HEK293 (cell line): ENCODE data around the gene PTGES3L.
A peak's percentile ranks its signal among the peaks of the same experiment; 100 is the strongest.

Experiments used
- BCL11A ChIP-seq: fragments of 450-650 bp; formaldehyde crosslinking; IDR thresholded peaks from 2 replicates; pipeline ENCODE4 v1.5.1; 2016; ENCODE audit warnings: low read depth, missing biosample characterization, missing genetic modification characterization
- OSR2 ChIP-seq: fragments of 450-650 bp; formaldehyde crosslinking; IDR thresholded peaks from 2 replicates; pipeline ENCODE4 v1.5.1; 2016; ENCODE audit warnings: missing biosample characterization, missing genetic modification characterization
- TRIM28 ChIP-seq: IDR thresholded peaks from 2 replicates; pipeline ENCODE4 v1.6.1; 2011; ENCODE audit warnings: low read length, control low read depth, borderline replicate concordance
- YY1 ChIP-seq: fragments of 450-650 bp; formaldehyde crosslinking; IDR thresholded peaks from 2 replicates; pipeline ENCODE4 v1.5.1; 2018; ENCODE audit warnings: missing biosample characterization, missing genetic modification characterization
- ZNF10 ChIP-seq: fragments of 450-650 bp; formaldehyde crosslinking; IDR thresholded peaks from 2 replicates; pipeline ENCODE4 v1.5.1; 2017; ENCODE audit warnings: missing biosample characterization, missing genetic modification characterization
- ZNF596 ChIP-seq: fragments of 450-650 bp; IDR thresholded peaks from 2 replicates; pipeline ENCODE4 v1.5.0; 2018; ENCODE audit warnings: missing biosample characterization, mild to moderate bottlenecking, missing genetic modification characterization, moderate library complexity
- ZNF658 ChIP-seq: fragments of 450-650 bp; formaldehyde crosslinking; IDR thresholded peaks from 2 replicates; pipeline ENCODE4; 2016; ENCODE audit warnings: missing biosample characterization, missing genetic modification characterization
- ZNF660 ChIP-seq: fragments of 450-650 bp; IDR thresholded peaks from 2 replicates; pipeline ENCODE4 v1.5.1; 2018; ENCODE audit warnings: missing biosample characterization, mild to moderate bottlenecking, missing genetic modification characterization
- ZNF707 ChIP-seq: fragments of 450-650 bp; formaldehyde crosslinking; IDR thresholded peaks from 2 replicates; pipeline ENCODE4 v1.5.1; 2016; ENCODE audit warnings: missing biosample characterization, missing genetic modification characterization
- ZNF776 ChIP-seq: fragments of 450-650 bp; formaldehyde crosslinking; IDR thresholded peaks from 2 replicates; pipeline ENCODE4 v1.5.0; 2017; ENCODE audit warnings: missing biosample characterization, missing genetic modification characterization, borderline replicate concordance
- TF ChIP-seq, protein P1 (sequence below): fragments of 450-650 bp; formaldehyde crosslinking; IDR thresholded peaks from 2 replicates; pipeline ENCODE4 v1.5.1; 2016; ENCODE audit warnings: missing biosample characterization, missing genetic modification characterization
- TF ChIP-seq, protein P2 (sequence below): fragments of 450-650 bp; IDR thresholded peaks from 2 replicates; pipeline ENCODE4 v1.5.1; 2018; ENCODE audit warnings: missing biosample characterization, mild to moderate bottlenecking, missing genetic modification characterization
- TF ChIP-seq, protein P3 (sequence below): fragments of 450-650 bp; formaldehyde crosslinking; IDR thresholded peaks from 2 replicates; pipeline ENCODE4 v1.5.1; 2016; ENCODE audit warnings: missing biosample characterization, missing genetic modification characterization, low read depth
- TF ChIP-seq, protein P4 (sequence below): IDR thresholded peaks from 2 replicates; pipeline ENCODE4 v1.6.1; 2011; ENCODE audit warnings: mild to moderate bottlenecking, low read depth, low read length, borderline replicate concordance

DNA sequence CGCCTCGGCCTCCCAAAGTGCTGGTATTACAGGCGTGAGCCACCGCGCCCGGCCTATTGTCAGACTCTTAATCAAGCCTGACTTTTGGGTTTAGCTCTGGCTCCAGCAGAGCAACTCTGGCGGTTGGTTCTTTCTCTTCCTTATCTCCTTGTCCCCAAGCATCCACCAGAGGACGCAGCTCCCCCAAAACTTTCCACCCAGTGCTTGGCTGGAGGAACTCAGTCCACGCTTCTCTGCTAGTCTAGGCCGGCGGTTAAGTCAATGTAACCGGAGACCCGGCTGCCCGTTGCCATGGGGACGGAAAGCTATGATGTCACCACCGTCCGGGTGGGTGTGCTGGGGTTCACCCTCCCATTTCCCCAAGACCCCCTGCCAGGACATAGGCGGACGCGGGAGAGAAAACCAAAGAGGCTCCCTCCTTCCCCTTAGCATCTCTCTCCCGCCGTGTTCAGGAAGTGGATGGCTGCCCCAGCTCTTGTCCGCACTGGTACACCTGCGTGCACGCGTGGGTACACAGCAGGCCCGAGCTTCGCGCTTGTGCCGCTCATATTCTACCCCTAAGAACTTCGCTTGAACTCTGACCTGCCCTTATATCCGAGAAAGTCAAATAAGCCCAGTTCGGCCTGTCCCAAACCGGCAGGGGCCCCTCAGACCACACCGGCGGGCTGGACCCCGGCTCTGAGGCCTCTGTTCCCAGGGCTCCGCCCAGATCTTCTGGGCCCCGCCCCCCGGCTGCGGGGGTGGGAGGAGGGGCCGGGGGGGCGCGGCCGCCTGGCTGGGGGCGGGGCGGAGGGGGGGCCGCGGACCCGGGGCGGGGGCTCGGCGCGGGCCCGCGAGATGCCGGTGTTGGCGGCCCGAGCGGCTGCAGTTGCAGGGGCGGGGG lies 44.8 kb upstream of the PTGES3L start, which contains the start of gene RND2:
- TF ChIP-seq YY1 (tag by site-specific recombination) = 0 out of 2 replicates have a peak, but pooled peaks have one; percentile 13
- TF ChIP-seq, protein P1, sequence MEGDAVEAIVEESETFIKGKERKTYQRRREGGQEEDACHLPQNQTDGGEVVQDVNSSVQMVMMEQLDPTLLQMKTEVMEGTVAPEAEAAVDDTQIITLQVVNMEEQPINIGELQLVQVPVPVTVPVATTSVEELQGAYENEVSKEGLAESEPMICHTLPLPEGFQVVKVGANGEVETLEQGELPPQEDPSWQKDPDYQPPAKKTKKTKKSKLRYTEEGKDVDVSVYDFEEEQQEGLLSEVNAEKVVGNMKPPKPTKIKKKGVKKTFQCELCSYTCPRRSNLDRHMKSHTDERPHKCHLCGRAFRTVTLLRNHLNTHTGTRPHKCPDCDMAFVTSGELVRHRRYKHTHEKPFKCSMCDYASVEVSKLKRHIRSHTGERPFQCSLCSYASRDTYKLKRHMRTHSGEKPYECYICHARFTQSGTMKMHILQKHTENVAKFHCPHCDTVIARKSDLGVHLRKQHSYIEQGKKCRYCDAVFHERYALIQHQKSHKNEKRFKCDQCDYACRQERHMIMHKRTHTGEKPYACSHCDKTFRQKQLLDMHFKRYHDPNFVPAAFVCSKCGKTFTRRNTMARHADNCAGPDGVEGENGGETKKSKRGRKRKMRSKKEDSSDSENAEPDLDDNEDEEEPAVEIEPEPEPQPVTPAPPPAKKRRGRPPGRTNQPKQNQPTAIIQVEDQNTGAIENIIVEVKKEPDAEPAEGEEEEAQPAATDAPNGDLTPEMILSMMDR = peak; percentile 97
- TF ChIP-seq ZNF596 = no peak
- TF ChIP-seq BCL11A = peak; percentile 70; the same call in 1 of the 2 replicates
- no peak for TF ChIP-seq ZNF776 (tag by site-specific recombination)
- TF ChIP-seq ZNF10 (tag by site-specific recombination) = no peak
- no peak for TF ChIP-seq TRIM28
- TF ChIP-seq ZNF658 (tag by site-specific recombination) = no peak
- TF ChIP-seq ZNF660 = no peak
- TF ChIP-seq ZNF707 = no peak
- TF ChIP-seq, protein P2, sequence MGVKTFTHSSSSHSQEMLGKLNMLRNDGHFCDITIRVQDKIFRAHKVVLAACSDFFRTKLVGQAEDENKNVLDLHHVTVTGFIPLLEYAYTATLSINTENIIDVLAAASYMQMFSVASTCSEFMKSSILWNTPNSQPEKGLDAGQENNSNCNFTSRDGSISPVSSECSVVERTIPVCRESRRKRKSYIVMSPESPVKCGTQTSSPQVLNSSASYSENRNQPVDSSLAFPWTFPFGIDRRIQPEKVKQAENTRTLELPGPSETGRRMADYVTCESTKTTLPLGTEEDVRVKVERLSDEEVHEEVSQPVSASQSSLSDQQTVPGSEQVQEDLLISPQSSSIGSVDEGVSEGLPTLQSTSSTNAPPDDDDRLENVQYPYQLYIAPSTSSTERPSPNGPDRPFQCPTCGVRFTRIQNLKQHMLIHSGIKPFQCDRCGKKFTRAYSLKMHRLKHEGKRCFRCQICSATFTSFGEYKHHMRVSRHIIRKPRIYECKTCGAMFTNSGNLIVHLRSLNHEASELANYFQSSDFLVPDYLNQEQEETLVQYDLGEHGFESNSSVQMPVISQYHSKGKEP = no peak
- TF ChIP-seq, protein P3, sequence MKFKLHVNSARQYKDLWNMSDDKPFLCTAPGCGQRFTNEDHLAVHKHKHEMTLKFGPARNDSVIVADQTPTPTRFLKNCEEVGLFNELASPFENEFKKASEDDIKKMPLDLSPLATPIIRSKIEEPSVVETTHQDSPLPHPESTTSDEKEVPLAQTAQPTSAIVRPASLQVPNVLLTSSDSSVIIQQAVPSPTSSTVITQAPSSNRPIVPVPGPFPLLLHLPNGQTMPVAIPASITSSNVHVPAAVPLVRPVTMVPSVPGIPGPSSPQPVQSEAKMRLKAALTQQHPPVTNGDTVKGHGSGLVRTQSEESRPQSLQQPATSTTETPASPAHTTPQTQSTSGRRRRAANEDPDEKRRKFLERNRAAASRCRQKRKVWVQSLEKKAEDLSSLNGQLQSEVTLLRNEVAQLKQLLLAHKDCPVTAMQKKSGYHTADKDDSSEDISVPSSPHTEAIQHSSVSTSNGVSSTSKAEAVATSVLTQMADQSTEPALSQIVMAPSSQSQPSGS (tag by site-specific recombination) = peak; percentile 98
- TF ChIP-seq, protein P4, sequence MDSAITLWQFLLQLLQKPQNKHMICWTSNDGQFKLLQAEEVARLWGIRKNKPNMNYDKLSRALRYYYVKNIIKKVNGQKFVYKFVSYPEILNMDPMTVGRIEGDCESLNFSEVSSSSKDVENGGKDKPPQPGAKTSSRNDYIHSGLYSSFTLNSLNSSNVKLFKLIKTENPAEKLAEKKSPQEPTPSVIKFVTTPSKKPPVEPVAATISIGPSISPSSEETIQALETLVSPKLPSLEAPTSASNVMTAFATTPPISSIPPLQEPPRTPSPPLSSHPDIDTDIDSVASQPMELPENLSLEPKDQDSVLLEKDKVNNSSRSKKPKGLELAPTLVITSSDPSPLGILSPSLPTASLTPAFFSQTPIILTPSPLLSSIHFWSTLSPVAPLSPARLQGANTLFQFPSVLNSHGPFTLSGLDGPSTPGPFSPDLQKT = no peak
- no peak for TF ChIP-seq OSR2 (tag by site-specific recombination)
